ENCODE data around the gene PDRG1.

Gene PDRG1

DNA sequence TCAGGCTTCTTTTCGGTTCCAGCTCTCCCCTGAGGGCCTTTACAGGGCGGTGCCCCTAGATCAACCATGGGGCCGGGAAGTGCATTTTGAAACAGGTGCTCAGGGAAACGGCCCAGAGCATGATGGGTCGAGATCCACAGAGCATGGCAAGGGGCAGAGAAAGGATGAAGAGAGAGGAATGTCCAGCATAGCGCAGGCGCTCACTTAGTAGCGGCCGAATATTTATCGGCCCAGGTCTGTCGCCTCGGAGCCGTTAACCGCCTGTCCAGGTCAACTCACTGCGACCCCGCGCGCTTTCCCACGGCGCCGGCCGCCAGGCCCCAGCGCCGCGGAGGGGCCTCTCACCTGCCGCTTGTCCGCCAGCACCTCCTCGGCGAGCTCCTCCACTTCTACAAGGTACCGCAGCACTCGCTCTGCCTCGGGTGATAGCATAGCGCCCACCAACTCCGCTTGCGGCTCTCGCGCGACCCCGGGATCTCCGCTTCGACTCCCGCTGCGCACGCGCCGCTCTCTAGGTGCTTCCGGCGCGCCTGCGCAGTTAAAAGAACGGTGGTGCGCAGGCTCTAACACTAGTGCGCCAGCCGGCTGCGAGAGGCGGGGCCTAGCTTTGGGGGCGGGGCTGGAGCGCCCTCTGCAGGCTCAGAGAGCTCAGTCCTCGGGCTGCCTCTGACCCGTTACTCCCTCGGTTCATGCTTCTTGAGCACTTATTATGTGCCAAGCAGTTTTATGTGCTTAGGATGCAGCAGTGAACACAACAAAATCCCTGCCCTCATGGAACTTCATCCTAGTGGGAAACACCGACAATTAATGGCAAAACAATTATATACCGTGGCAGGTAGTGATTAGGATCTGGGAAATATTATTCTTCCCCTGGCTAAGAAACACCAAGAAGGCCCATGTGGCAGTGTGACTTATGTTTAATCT lies at the start of gene PDRG1:
Gene PDRG1 (minus strand): TSS at position 517 of the 924 bp plus-strand sequence. CDS start 85 bp downstream, at position 432.
- TF ChIP-seq, protein P1, sequence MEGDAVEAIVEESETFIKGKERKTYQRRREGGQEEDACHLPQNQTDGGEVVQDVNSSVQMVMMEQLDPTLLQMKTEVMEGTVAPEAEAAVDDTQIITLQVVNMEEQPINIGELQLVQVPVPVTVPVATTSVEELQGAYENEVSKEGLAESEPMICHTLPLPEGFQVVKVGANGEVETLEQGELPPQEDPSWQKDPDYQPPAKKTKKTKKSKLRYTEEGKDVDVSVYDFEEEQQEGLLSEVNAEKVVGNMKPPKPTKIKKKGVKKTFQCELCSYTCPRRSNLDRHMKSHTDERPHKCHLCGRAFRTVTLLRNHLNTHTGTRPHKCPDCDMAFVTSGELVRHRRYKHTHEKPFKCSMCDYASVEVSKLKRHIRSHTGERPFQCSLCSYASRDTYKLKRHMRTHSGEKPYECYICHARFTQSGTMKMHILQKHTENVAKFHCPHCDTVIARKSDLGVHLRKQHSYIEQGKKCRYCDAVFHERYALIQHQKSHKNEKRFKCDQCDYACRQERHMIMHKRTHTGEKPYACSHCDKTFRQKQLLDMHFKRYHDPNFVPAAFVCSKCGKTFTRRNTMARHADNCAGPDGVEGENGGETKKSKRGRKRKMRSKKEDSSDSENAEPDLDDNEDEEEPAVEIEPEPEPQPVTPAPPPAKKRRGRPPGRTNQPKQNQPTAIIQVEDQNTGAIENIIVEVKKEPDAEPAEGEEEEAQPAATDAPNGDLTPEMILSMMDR (IDR thresholded peaks at IDR 0.05; ENCODE audit: low read depth, low read length): peak; percentile 92

DNA sequence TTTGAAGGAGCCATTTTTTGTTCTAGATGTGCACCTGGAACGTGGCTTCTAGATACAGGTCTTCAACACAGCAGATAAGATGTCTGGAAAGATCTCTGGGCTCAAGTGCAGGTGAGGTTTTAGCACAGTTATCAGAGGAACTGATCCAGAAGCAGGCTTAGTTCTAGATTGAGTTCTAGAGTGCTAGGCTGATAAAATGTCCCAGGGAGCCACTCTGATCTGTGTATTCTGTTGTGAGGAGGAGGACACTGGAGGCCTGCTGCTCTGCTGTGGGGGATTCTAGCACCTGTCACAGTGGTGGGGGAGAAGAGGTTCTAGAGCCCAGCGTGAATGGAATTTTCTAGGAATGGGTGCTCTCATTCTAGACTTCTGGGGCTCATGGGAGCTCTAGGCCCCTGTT lies 46.4 kb upstream of the PDRG1 start:
- DNase-seq (ENCODE audit: extremely low read depth, low read depth): no peak
- TF ChIP-seq, protein P1 (IDR thresholded peaks at IDR 0.05; ENCODE audit: low read depth, low read length): no peak

More for the DNA sequence above, at the start of gene PDRG1:
- DNase-seq (ENCODE audit: extremely low read depth, low read depth): peak; percentile 89

DNA sequence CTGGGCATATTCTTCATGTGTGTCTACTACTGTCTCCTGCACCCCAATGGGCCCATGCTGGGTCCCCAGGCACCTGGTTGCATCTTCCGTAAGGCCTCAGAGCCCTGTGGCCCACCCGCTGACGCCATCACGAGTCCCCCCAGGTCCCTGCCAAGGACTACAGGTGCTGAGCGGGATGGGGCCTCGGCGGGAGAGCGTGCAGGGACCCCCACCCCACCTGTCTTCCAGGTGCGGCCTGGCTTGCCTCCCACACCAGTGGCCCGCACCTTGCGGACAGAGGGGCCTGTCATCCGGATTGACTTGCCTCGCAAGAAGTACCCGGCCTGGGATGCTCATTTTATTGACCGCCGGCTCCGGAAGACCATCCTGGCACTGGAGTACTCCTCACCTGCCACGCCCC lies 45.1 kb upstream of the PDRG1 start:
- TF ChIP-seq, protein P1 (IDR thresholded peaks at IDR 0.05; ENCODE audit: low read depth, low read length): no peak
- DNase-seq (ENCODE audit: extremely low read depth, low read depth): no peak

DNA sequence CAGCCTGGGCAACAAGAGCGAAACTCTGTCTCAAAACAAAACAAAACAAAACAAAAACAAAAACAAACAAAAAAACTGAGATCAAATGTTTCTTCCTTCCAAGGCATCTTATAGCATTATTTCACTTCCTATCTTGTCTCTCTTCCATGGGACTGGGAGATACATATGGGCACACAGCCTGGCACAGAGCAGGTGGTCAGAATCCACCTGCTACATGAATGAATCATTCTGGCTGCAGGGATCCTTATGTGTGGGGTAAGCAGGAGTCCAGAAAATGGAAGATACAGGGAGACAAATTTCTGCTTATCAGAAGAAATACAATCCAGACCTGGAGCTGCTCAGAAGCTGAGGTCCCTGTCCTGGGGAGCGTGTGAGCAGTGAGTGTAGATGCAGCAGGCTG lies 40.2 kb upstream of the PDRG1 start:
- TF ChIP-seq, protein P1 (IDR thresholded peaks at IDR 0.05; ENCODE audit: low read depth, low read length): no peak
- no peak for DNase-seq (ENCODE audit: extremely low read depth, low read depth)

DNA sequence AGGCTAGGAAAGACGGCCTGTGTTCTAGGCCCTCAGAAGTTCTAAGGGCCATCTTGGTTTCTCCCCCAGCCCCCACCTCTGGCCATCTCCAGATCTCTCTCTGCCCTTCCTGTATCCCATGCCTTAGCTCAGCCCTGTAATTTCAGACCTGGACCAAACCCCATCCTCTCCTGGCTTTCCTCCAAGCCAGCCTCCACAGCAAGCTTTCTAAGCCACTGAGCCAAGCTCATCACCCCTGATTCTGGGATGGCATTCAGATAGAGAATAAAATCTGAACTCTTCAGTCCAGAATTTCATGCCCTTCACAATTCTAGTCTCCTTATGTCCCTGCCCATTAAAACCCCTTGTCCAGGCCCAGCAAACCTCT lies 39.5 kb upstream of the PDRG1 start:
- no peak for DNase-seq (ENCODE audit: extremely low read depth, low read depth)
- TF ChIP-seq, protein P1 (IDR thresholded peaks at IDR 0.05; ENCODE audit: low read depth, low read length): no peak

DNA sequence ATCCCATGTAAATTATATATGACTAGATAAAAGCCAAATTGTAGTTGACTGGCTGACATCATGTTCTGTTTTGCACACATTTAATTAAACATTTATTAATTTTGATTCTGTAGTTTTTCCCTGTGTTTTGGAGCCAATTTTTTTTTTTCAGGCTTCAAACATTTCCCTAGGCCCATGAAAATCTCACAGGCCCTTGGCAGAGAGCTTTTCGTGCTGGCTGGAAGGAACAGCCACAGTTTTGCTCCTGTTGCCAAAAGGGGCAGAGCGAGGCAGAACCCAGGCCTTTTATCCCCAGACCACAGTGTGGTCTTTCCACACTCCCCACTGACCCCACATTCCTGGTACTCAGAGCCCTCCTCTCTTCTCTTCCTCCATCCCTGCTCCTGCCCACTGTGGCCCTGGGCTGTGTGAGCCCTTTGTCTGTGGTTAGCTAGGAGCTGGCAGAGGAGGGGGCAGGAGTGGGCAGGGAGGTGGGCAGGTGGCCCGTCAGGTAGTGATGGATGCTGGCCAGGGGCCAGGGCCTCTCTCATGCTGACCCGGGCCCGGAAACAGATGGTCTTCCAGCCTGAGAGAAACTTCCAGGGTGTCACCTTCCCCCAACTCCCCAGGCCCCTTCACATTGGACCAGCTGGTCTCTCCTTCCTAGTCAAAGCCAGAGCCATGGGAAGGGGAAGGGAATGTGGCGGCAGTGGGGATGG lies 38.9 kb upstream of the PDRG1 start:
- TF ChIP-seq, protein P1 (IDR thresholded peaks at IDR 0.05; ENCODE audit: low read depth, low read length): no peak
- no peak for DNase-seq (ENCODE audit: extremely low read depth, low read depth)
